ENCODE results near the gene GLUL. TPM values are rescaled to one million over a fixed set of nuclear protein-coding genes. Genes with fewer than 3 reads are reported as not detected.
A peak's percentile ranks its signal among the peaks of the same experiment; 100 is the strongest.

The GLUL gene
- total and polyA plus RNA-seq, 7 experiments from 2014 or later: 44.9 to 357 (median 68.2) TPM

DNA sequence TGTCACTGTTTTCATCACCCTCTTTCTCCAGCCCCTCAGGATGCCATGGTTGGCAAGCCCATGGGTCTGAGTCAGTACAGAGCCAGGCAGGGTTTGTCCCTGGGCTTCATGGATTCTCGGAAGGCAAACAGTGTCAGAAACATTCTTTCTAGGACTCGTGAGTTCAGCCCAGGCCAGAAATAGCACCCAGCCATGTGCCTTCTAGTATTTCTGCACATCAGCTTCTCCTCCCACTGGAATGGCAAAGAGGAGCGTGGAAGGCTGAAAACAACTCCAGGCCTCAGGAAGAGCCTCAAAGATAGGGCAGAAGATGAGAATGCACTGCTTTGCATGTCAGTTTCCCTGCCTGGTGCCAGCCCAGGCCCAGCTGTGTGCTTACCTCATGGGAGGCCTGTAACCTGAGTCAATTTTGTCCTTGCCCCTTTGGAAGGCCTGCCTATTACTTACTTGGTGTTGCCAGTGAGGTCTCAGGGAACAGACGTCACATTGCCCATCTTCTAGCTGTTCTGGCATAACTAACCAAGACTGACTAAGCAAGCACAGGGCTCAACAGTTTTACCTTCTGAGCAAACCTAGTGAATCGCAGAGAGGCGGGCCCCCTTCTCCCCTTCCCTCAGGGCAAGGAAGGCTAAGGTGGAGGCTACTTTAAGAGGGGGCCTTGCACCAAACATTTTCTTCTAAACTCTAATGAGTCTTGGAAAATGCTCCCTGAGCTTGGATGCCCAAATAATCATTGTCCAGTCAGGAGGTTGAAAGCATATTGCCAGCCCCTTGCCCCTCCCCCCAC lies 42.4 kb downstream of the GLUL start:
- no peak overlapping the region for H3K27ac Mint-ChIP-seq
- intact Hi-C loops (cut with micrococcal nuclease): no loop called here
- no peaks in the 10 kb centered on the region for H3K9me3 ChIP-seq (ENCODE audit: control insufficient read depth in 2 of 3, low read length in 3 of 3)
- H3K27ac ChIP-seq (ENCODE audit: low read depth, low read length): no peak overlapping the region
- ATAC-seq (no peak), DNase-seq (no peak)
- H3K4me1 Mint-ChIP-seq: peaks cover 0 to 7% (median 0%) of the 10 kb centered on the region in 7 donors
- no peak overlapping the region for H3K4me3 Mint-ChIP-seq
- H3K36me3 ChIP-seq (ENCODE audit: control insufficient read depth in 2 of 3, insufficient read depth in 3 of 3, low read length in 3 of 3): no peaks in the 10 kb centered on the region
- no peaks in the 10 kb centered on the region for H3K4me1 ChIP-seq (ENCODE audit: control insufficient read depth in 2 of 2, insufficient read depth in 2 of 2, low read length in 2 of 2)
- peaks cover 0 to 7% (median 0%) of the 10 kb centered on the region in 5 donors for H3K27me3 Mint-ChIP-seq
- ChIA-PET CTCF (interaction anchor here (1.7 kb wide), 1 partner anchor 206 kb away, joined by 4 read pairs; no protein-coding TSS in a partner anchor), POLR2A (interaction anchor here (0.8 kb wide), 1 partner anchor 548 kb away, joined by 3 read pairs; no protein-coding TSS in a partner anchor)
- no peaks in the 10 kb centered on the region for H3K9me3 Mint-ChIP-seq
- no peaks in the 10 kb centered on the region for H3K36me3 Mint-ChIP-seq
- H3K4me3 ChIP-seq (ENCODE audit: low read length): no peak overlapping the region
- no peaks in the 10 kb centered on the region for H3K27me3 ChIP-seq (ENCODE audit: control insufficient read depth in 2 of 2, insufficient read depth in 2 of 2, low read length in 2 of 2)

DNA sequence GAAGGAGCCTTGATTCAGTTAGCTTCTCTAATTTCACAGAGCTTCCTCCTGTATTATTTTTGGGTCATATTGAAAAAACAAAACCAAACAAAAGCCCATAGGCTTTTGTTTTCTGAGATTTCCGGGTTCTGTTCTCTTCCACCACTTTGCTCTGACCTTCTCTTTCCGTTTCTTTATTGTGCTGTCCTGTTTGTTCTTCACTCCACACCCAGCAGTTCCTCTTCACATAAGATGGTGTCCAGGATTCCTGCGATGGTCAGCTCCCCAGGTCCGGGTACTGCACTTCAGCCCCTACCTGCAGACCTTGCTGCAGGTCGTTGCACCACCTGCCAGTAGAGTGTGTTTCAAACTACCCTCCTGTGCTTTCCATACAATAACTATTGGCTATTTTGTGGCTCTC lies 44.6 kb downstream of the GLUL start:
- peaks cover 0 to 7% (median 0%) of the 10 kb centered on the region in 5 donors for H3K27me3 Mint-ChIP-seq
- H3K9me3 Mint-ChIP-seq: no peaks in the 10 kb centered on the region

DNA sequence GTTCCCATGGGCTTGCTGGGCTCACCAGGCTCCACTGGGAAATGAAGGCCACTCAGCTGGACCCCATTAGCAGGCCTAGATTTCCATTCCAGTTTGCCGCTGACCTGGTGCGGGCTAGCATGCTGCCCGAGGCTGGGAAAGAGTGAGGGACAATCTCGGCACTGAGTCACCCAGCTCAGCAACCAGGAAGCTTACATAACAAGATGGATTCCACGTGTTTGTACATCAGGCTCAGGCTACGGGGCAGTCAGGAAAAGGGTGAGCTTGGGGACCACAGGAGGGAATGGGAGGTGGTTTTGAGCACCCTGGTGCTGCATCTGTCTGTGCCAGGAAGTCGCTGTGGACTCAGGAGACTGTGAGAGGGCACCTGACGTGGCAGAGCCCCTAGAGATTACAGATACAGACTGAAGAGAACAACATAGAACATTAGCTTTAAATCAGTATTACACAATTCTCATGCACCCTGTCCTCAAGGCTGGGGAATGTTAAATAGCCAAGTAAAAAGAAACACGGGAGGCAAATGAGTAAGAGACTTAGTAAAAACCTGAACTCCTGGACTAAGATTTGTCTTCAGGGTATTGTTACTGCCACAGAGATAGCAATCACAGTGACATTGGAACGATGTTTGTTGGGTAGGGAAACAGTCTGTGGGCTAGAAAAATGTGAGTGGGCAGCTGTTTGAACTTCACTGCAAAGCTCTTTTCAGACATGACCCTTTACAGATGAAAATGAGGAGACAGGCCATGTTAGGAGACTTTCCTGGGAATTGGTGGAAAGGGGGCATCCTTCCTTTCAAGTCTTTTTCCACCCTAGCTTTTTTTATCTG lies 51.1 kb downstream of the GLUL start:
- Histone ChIP-seq H3K4me3 (ENCODE audit: low read length) (no peak overlapping the region), H3K36me3 (ENCODE audit: control insufficient read depth in 2 of 3, insufficient read depth in 3 of 3, low read length in 3 of 3) (no peaks in the 10 kb centered on the region), H3K9me3 (ENCODE audit: control insufficient read depth in 2 of 3, low read length in 3 of 3) (no peaks in the 10 kb centered on the region), H3K27me3 (ENCODE audit: control insufficient read depth in 2 of 2, insufficient read depth in 2 of 2, low read length in 2 of 2) (no peaks in the 10 kb centered on the region), H3K4me1 (ENCODE audit: control insufficient read depth in 2 of 2, insufficient read depth in 2 of 2, low read length in 2 of 2) (no peaks in the 10 kb centered on the region), H3K27ac (ENCODE audit: low read depth, low read length) (no peak overlapping the region)
- Mint-ChIP-seq H3K27me3 (peaks cover 0 to 5% (median 0%) of the 10 kb centered on the region in 5 donors), H3K4me1 (no peaks in the 10 kb centered on the region), H3K4me3 (no peak overlapping the region), H3K27ac (peak overlapping the region in 1 of 9 donors; percentile 13), H3K9me3 (no peaks in the 10 kb centered on the region), H3K36me3 (no peaks in the 10 kb centered on the region)
- DNase-seq (no peak), ATAC-seq (peak; percentile 18)
- CTCF ChIA-PET: interaction anchor here (1.2 kb wide), 1 partner anchor 259 kb away, joined by 4 read pairs; no protein-coding TSS in a partner anchor
- intact Hi-C loops (cut with micrococcal nuclease): no loop called here
- POLR2A ChIA-PET: interaction anchor here (0.8 kb wide), 1 partner anchor 19 kb away, joined by 3 read pairs; no protein-coding TSS in a partner anchor

More for the DNA sequence above, 44.6 kb downstream of the GLUL start:
- H3K4me1 ChIP-seq (ENCODE audit: control insufficient read depth in 2 of 2, insufficient read depth in 2 of 2, low read length in 2 of 2): no peaks in the 10 kb centered on the region
- H3K4me3 Mint-ChIP-seq: no peak overlapping the region
- H3K27ac ChIP-seq (ENCODE audit: low read depth, low read length): no peak overlapping the region
- ATAC-seq (no peak), DNase-seq (no peak)
- no peaks in the 10 kb centered on the region for H3K27me3 ChIP-seq (ENCODE audit: control insufficient read depth in 2 of 2, insufficient read depth in 2 of 2, low read length in 2 of 2)
- H3K9me3 ChIP-seq (ENCODE audit: control insufficient read depth in 2 of 3, low read length in 3 of 3): no peaks in the 10 kb centered on the region
- H3K36me3 ChIP-seq (ENCODE audit: control insufficient read depth in 2 of 3, insufficient read depth in 3 of 3, low read length in 3 of 3): no peaks in the 10 kb centered on the region
- no peak overlapping the region for H3K4me3 ChIP-seq (ENCODE audit: low read length)
- no peak overlapping the region for H3K27ac Mint-ChIP-seq
- intact Hi-C loops (cut with micrococcal nuclease): no loop called here
- H3K36me3 Mint-ChIP-seq: no peaks in the 10 kb centered on the region
- ChIA-PET CTCF (interaction anchor here (0.6 kb wide), 1 partner anchor 28 kb away, joined by 4 read pairs; no protein-coding TSS in a partner anchor), POLR2A (no interaction called here)
- peaks cover 0 to 7% (median 0%) of the 10 kb centered on the region in 7 donors for H3K4me1 Mint-ChIP-seq

DNA sequence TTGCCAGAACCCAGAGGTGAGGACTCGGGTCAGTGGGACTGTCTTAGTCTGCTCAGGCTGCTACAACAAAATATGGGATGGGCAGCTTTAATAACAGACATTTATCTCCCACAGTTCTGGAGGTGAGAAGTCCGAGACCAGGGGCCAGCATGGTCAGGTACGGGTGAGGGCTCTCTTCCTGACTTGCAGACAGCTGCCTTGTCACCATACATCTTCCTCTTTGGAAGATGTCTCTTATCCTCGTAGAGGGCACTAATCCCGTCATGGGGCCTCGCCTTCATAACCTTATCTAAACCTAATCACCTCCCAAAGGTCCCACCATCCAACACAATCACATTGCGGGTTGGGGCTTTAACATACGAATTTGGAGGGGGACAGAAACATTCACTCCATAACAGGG lies 51.9 kb downstream of the GLUL start:
- CTCF ChIA-PET: interaction anchor here (1.2 kb wide), 1 partner anchor 259 kb away, joined by 4 read pairs; no protein-coding TSS in a partner anchor
- DNase-seq (no peak), ATAC-seq (no peak)
- H3K4me3 Mint-ChIP-seq: no peak overlapping the region
- no peak overlapping the region for H3K4me3 ChIP-seq (ENCODE audit: low read length)
- H3K9me3 ChIP-seq (ENCODE audit: control insufficient read depth in 2 of 3, low read length in 3 of 3): no peaks in the 10 kb centered on the region
- H3K36me3 Mint-ChIP-seq: no peaks in the 10 kb centered on the region
- POLR2A ChIA-PET: interaction anchor here (0.8 kb wide), 1 partner anchor 18 kb away, joined by 3 read pairs; no protein-coding TSS in a partner anchor
- no peak overlapping the region for H3K27ac Mint-ChIP-seq
- intact Hi-C loops (cut with micrococcal nuclease): no loop called here
- no peak overlapping the region for H3K27ac ChIP-seq (ENCODE audit: low read depth, low read length)
- no peaks in the 10 kb centered on the region for H3K4me1 ChIP-seq (ENCODE audit: control insufficient read depth in 2 of 2, insufficient read depth in 2 of 2, low read length in 2 of 2)
- H3K4me1 Mint-ChIP-seq: peaks cover 0 to 3% (median 2%) of the 10 kb centered on the region in 7 donors
- H3K9me3 Mint-ChIP-seq: no peaks in the 10 kb centered on the region
- H3K36me3 ChIP-seq (ENCODE audit: control insufficient read depth in 2 of 3, insufficient read depth in 3 of 3, low read length in 3 of 3): no peaks in the 10 kb centered on the region
- H3K27me3 Mint-ChIP-seq: peaks cover 0 to 5% (median 0%) of the 10 kb centered on the region in 5 donors
- H3K27me3 ChIP-seq (ENCODE audit: control insufficient read depth in 2 of 2, insufficient read depth in 2 of 2, low read length in 2 of 2): no peaks in the 10 kb centered on the region

DNA sequence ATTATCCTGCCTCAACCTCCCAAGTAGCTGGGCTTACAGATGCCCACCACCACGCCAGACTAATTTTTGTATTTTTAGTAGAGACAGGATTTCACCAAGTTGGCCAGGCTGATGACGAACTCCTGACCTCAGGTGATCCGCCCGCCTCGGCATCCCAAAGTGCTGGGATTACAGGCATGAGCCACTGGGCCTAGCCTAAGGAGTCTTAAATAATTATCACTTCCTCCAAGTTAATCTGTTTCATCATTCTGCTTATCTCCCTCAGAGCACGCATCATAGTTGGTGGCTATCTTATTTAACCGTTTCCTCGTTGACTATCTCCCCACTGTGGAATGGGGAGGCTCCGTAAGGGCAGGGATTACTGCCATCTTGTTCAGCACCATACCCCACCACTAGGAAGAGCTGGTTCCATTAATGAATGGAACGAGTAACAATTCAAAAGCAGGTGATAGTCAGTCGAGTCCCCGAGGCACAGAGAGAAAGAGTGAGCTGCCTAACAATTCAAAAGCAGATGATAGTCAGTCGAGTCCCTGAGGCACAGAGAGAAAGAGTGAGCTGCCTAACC lies 52.7 kb downstream of the GLUL start:
- H3K4me3 Mint-ChIP-seq: no peak overlapping the region
- ATAC-seq: peak; percentile 34
- intact Hi-C loops (cut with micrococcal nuclease): no loop called here
- Histone ChIP-seq H3K4me1 (ENCODE audit: control insufficient read depth in 2 of 2, insufficient read depth in 2 of 2, low read length in 2 of 2) (no peaks in the 10 kb centered on the region), H3K4me3 (ENCODE audit: low read length) (no peak overlapping the region), H3K9me3 (ENCODE audit: control insufficient read depth in 2 of 3, low read length in 3 of 3) (no peaks in the 10 kb centered on the region), H3K27ac (ENCODE audit: low read depth, low read length) (no peak overlapping the region), H3K36me3 (ENCODE audit: control insufficient read depth in 2 of 3, insufficient read depth in 3 of 3, low read length in 3 of 3) (no peaks in the 10 kb centered on the region), H3K27me3 (ENCODE audit: control insufficient read depth in 2 of 2, insufficient read depth in 2 of 2, low read length in 2 of 2) (no peaks in the 10 kb centered on the region)
- no peak for DNase-seq
- H3K27ac Mint-ChIP-seq: no peak overlapping the region
- peaks cover 0 to 4% (median 2%) of the 10 kb centered on the region in 7 donors for H3K4me1 Mint-ChIP-seq
- POLR2A ChIA-PET: no interaction called here
- H3K27me3 Mint-ChIP-seq: peaks cover 0 to 5% (median 0%) of the 10 kb centered on the region in 5 donors
- H3K9me3 Mint-ChIP-seq: no peaks in the 10 kb centered on the region
- H3K36me3 Mint-ChIP-seq: no peaks in the 10 kb centered on the region
- CTCF ChIA-PET: no interaction called here

DNA sequence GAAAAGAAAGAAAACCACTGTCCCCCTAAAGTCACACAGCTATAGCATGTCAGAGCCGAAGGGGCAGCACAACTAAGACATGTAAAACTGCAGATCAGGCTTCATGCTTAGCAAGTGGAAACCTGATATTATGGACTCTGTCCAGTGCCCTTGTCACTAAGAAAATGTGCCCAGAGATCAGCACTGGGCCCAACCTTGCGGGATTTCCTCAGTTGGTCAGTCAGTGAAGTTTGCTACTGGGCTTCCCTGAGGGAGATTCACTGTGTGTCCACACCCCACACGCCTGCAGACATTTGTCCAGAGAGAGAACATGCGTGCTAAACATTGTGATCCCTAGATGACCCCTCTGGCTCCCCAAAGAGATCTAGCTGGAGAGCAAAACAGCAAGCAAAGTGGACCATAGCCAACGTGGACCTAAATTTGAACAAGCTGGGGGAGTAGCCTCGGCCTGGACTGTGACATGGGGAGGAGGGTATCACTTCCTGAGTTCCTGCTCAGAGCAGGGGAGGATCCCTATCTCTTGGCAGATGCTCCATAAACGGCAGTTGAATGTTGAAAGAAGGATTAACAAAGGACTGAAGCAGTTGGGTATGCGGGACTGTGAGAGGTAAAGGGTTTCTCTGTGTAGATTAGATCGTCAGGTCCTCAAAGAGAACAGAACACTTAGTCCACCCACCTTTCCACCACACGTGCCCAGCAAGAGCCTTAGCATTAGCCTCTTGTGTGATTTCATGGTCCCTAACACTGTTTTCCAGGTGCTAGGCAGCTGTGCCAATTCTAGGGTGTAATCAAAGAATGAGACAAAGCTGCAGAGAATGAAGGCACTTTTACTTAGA lies 53.6 kb downstream of the GLUL start:
- peaks cover 0 to 4% (median 2%) of the 10 kb centered on the region in 7 donors for H3K4me1 Mint-ChIP-seq
- H3K4me1 ChIP-seq (ENCODE audit: control insufficient read depth in 2 of 2, insufficient read depth in 2 of 2, low read length in 2 of 2): no peaks in the 10 kb centered on the region
- H3K27ac Mint-ChIP-seq: no peak overlapping the region
- H3K9me3 ChIP-seq (ENCODE audit: control insufficient read depth in 2 of 3, low read length in 3 of 3): no peaks in the 10 kb centered on the region
- H3K4me3 Mint-ChIP-seq: no peak overlapping the region
- no peak overlapping the region for H3K27ac ChIP-seq (ENCODE audit: low read depth, low read length)
- peaks cover 0 to 5% (median 0%) of the 10 kb centered on the region in 5 donors for H3K27me3 Mint-ChIP-seq
- H3K27me3 ChIP-seq (ENCODE audit: control insufficient read depth in 2 of 2, insufficient read depth in 2 of 2, low read length in 2 of 2): no peaks in the 10 kb centered on the region
- no peaks in the 10 kb centered on the region for H3K36me3 Mint-ChIP-seq
- POLR2A ChIA-PET: no interaction called here
- no peak overlapping the region for H3K4me3 ChIP-seq (ENCODE audit: low read length)
- CTCF ChIA-PET: interaction anchor here (1.3 kb wide), 1 partner anchor 75 kb away, joined by 3 read pairs; no protein-coding TSS in a partner anchor
- no peak for ATAC-seq
- DNase-seq: no peak
- H3K9me3 Mint-ChIP-seq: no peaks in the 10 kb centered on the region
- intact Hi-C loops (cut with micrococcal nuclease): no loop called here
- no peaks in the 10 kb centered on the region for H3K36me3 ChIP-seq (ENCODE audit: control insufficient read depth in 2 of 3, insufficient read depth in 3 of 3, low read length in 3 of 3)
